GM21423 (cell line): ENCODE results near the gene PTPN21.
A peak's percentile ranks its signal among the peaks of the same experiment; 100 is the strongest.

ENCODE experiments used
- ATAC-seq: cut with Tn5 transposase; IDR thresholded peaks from one replicate; pipeline ENCODE4 v1.9.1; 2021; ENCODE audit warnings: mild to moderate bottlenecking, moderate library complexity; ENCODE audit not compliant: unreplicated experiment

The PTPN21 gene

DNA sequence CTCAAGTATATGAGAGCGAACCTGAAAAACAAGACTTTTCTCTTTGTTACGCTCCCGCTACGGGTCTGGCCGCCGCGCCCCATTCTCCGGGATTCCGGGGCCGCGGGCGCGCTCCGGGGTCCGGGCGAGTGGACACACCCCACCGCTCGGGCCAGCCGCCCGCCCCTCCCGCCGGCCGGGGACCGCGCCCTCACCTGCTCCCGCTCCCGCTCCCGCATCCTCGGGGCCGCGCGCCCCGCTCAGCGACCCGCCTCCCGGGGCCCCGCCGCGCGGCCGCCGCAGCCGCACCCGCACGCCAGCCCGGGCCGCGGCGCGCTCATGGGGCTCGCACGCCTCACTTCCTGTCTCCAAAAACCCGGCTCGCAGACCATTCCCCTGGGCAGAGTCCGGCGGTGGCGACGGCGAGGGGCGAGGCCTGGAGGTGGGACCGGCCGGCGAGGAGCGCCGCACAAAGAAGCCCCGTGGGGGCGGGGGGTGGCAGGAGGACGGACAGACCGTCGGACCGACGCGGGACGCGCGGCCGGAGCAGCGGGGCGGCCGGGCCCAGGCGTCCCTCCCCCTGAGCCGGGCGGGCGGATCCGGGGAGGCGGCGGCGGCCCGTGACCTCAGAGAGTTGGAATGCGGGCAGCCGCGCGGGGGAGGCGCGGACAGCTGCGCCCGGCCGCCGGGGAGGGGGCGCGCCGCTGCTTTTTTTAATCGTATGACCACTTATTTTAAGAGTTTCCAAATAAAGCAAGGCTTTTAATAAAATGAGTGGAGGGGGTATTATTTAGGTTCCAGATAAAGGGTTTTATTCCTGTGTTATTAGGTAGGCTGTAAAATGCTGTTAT, at the start of gene PTPN21:
Gene PTPN21 (minus strand): TSS at position 551 of the 830 bp plus-strand sequence. CDS start 4,590 bp downstream, outside the sequence.
- peak; percentile 43 for ATAC-seq

GRCh38 chr14:88604212-88604611, 49.4 kb upstream of the PTPN21 start:
- no peak for ATAC-seq

DNA sequence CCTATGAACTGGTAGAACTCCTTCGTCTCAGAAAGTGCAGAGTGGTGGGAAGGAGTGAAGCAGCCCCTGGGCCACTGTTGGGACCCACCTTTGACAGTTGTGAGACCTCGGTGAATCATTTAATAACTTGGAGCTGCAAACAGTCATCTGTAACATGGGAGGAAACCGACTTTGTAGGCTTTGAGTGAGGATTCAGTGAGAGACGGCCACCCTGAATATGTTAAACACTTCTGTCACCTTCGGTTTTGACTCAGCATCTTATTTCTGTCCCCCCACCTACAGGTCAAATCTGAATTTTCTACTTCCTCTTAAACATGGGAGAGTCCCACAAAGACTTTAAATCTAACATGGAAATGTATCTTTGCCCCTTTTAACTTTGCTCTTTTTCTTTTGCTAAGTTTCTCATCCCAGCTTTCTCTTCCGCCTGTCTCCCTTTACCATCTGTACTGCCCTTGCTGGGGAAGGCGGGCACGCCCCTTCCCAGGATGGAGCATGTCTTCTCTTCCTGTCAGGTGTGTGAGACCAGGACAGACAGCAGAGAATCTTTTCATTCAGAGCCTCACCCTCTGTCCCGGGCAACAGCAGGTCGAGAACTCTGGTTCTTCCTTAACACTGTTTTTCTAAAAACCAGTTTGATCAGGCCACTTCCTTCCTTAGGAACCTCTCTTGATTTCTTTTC, 45.1 kb upstream of the PTPN21 start:
- ATAC-seq, result peak; percentile 95

DNA sequence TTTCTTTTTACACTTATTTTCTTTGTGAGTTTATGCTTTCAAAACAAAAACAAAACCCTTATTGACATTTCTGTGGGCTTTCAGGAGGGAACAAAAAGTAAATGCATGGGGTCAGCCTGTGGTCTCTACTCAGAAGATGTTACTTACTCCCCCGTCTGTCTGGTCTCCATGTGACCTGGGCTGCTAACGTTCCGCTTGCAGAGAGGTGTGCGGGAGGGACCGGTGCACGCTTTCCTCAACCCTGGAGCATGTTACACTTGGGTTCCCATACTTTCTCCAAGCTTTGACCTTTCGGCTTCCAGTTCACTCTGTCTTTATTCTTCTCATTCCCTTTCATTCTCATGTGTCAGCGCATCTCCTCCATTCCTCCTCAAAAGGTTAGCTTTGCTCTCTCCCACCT, 44.5 kb upstream of the PTPN21 start:
- ATAC-seq, result no peak

GRCh38 chr14:88598097-88598675, 43.4 kb upstream of the PTPN21 start:
- ATAC-seq, result no peak

GRCh38 chr14:88597601-88598000, 42.8 kb upstream of the PTPN21 start:
- ATAC-seq, result no peak

DNA sequence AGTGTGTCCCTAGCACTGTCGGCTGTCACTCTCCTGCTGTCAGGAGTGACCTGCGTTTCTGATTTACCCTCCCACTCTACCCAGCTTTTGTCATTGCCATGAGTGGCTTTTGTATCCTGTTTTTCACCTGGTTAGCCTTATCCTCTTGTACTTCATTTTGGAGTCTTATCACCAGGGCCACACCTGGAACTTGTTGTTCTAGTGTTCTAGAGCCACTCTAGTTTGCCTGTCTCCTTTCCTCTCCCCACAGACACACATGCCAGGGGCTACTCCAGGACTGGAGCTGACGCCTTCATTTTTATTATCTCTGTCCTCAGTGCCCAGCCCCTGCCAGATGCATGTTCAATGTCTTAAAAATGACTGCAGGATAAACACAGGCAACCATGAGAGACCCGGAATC, 42.2 kb upstream of the PTPN21 start:
- no peak for ATAC-seq

DNA sequence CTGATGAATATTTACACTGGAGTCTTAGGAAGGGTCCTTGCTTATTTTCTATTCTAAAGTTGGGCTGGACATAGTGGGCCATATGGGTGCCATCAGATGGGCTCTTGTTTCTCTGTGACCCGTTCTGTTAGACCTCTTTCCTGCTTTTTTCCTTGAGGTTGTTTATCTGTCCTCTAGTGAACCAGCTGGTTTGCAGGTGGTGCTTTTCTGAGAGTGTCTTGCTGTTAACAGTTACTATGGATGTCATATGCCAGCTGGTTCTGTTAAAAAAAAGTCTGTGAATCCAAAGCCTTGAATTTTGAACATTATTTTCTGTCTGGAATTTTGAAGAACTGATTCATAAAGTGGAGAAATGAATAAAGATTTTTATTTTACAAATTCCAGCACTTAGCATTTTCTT, 37.2 kb upstream of the PTPN21 start:
- no peak for ATAC-seq

- no peak for ATAC-seq
These were observed 35.4 kb upstream of the PTPN21 start for GRCh38 chr14:88590173-88590572.

- ATAC-seq, result no peak
These were observed 33.3 kb upstream of the PTPN21 start for GRCh38 chr14:88588081-88588480.

DNA sequence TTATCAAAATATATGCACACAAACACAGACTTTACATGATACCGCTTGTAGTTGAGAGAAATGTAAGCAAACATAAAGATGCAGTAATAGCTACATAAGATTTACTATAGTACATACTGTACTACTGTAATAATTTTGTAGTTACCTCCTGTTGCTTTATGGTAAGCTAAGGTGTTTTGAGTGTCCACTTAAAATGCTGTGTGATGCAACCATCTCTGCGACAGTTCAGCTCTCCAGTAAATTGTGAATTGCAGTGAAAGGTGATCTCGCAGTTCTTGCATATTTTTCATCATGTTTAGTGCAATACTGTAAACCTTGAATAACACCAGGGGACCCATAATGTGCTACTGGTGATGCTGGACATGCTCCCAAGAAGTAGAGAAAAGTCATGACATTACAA, 29.6 kb upstream of the PTPN21 start:
- no peak for ATAC-seq

DNA sequence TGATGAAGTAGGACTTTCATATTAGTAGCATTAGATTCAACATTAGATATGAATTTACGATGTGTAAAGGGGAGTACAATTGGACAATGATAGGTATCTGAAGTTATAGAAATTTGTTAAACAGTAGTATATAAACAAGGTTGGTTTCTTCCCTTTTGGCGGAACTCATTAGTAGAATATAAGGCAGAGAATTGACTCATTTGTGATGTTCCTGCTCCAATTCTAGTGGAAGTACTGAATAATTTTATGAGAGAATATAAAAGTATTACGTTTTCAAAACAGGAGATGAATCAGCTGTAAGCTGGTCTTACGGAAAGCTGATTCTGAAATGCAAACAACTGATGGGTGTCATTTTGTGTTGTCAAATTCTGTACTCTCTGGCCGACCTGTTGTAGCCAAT, 21.4 kb upstream of the PTPN21 start:
- no peak for ATAC-seq

- no peak for ATAC-seq
These were observed 17.3 kb upstream of the PTPN21 start for GRCh38 chr14:88572117-88572516.

- no peak for ATAC-seq
These were observed 13.4 kb upstream of the PTPN21 start for GRCh38 chr14:88568196-88568595.

GRCh38 chr14:88565427-88565826, 10.6 kb upstream of the PTPN21 start:
- ATAC-seq, result no peak

DNA sequence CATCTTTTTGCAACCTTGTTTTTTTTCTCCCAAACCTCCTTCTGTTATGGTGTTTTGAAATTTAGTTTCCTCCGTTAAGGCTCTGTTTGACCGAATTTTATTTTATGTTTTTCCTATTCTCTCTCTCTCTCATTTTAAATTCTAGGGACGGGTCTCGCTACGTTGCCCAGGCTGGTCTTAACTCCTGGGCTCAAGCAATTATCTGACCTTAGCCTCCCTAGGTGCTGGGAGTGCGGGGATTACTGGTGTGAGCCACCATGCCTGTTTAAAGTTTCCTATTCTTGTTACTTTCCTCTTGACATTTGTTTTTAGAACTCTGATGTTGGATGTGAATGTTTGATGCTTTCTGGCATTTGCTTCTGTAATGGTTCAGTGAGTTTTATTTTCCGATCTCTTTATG, 9.0 kb upstream of the PTPN21 start:
- no peak for ATAC-seq

DNA sequence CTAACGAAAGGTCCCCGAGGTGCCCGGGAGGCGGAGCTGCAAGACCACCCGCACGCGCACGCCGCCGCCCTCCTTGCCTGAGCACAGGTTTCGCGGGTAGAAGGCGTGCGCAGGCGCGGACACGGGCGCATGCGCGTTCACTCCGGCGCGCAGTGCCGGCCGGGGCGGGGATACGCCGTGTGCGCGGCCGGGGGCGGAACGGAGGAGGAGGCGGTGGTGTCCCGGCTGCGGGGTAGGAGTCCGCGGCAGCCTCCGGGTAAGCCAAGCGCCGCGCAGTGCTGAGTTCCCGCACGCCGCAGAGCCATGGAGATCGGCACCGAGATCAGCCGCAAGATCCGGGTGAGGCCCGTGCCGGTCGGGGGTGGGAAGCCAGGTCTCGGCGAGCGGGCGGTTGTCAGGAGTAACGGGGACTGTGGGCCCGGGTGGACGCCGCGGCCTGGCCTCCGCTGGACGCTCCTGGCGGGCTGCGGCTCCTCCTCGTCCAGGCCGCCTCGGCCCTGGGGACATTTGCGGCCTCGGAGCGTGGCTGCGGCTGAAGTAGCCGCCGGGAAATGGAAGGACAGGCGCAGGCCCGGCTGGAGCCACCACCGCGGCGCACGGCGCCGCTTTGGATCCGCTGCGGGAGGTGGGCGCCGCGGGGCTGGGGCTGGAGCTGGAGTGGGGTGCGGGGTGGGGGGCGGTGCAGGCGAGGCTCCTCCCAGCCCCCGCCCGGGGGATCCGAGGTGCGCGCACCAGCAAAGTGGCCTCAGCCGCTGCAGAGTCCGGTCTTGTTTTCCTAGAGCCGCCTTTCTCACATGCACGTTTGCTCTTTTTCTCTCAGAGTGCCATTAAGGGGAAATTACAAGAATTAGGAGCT, 8.3 kb upstream of the PTPN21 start, which contains the start of gene ZC3H14:
Gene ZC3H14 (plus strand): TSS at position 207 of the 856 bp plus-strand sequence. CDS start 97 bp downstream, at position 304.
- ATAC-seq, result peak; percentile 95

- no peak for ATAC-seq
These were observed 7.7 kb upstream of the PTPN21 start for GRCh38 chr14:88562532-88562830.

DNA sequence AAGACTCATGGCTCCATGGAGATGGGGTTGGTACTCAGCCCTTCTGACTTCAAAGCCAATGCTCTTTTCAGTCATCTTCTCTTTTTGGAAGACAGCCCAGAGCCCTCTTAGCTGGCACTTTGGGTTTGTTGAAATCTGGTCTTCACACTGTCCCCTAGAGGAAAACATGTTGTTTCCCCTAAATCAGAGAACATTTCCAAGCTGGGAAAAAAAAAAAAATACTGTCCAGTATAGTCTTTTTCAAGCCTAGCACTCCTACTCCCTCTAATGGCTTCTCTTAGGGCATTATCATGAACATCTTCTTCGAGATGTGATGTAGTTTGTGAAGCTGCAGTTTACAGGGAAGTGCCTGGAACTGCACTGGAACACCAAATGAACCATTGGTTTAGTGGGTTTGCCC, 5.0 kb upstream of the PTPN21 start:
- ATAC-seq, result no peak

DNA sequence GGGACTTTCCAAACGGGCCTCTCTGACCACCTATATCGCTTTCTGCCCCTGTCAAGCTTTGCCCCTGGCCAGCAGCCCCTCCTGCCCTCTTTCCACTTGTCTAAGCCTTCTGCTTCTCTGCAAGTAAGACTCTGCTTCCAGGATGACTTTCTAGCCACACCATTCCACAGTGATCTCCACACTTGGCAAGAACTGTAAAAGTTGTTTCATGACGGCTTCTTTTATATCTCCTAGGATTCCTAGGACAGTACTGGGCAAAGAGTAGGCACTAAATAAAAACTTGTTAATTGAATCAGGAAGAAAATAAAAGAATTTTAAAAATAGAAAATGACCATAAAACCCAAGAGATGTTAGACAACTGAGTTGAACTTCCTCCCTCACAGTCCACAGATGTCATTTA, 1.8 kb upstream of the PTPN21 start:
- no peak for ATAC-seq

DNA sequence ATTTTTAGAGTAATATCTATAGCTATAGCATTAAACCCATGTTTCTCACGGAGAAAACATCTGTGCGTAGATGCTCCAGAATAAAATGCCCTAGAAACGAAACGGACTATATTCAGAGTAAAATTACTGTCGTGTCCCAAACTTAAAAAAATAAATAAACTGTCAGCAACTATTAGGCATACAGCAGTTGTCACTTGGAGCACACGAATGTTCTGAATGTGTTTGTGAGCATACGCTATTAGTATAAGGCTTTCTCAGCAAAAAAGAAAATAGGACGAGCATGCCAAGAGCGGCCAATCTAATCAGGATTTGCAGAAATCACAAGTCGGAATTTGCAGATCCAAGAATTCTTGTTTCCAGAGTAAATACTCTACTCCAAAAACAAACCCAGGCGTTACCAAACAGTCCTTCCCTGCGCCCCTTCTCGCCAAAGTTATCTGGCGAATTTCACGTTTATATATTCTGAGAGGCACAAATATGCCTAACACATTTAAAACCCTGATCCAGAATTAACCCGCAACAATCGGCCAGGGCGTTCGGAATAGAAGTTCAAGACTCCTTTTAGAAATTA, 836 bp downstream of the PTPN21 start:
- ATAC-seq, result no peak
